Measurements from ENCODE around the gene INHBA. TPM values are rescaled to one million over a fixed set of nuclear protein-coding genes. Genes with fewer than 3 reads are reported as not detected.
A peak's percentile ranks its signal among the peaks of the same experiment; 100 is the strongest.

Gene INHBA
- total and polyA plus RNA-seq, 2 of the 4 experiments (the other 2 are of a cell fraction), result 60.2 to 112 TPM

DNA sequence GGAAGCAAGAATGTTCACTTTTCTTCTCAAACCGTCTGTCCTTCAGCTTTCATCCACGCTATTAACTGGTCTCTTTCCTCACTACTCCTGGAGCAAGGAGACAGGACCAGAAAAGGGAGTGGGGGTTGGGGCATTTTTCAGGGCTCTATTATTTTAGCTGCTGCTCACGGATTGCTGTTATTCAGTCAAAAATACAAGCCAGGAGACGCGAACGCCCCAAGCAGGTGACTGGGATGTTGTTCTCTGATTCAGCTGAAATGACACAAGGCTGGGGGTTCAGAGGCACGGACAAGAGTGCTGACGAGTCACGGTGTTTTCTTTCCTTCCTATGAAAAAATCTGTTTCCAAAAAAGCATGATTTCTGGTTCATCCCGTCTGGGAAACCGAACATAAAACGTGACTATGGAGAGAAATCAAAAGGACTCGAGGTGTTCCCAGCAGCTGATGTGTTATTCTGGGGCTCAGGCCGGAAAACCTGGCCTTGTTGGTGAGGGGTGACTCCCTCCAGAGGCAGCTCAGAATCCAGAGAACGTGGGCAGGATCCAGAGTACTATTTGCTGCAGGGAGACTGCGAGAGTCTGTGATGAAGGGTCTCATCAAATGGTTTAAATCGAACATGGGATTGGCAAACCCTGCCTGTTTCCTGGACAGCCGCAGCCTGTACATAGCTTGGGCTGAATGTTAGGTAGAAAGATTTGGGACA, 3.5 kb upstream of the INHBA start:
- Histone ChIP-seq H4K8ac (ENCODE audit: low read depth in 2 of 2, low read length in 2 of 2) (peak overlapping the region; percentile 85 to 87), H3K79me1 (ENCODE audit: low read depth in 1 of 2, low read length in 2 of 2) (peaks cover 14 to 44% of the 10 kb centered on the region in 2 experiments; a peak in 3 of 4 replicates), H2BK120ac (ENCODE audit: low read depth, low read length) (peak overlapping the region; percentile 96), H3K4me2 (ENCODE audit: low read depth, low read length) (peak overlapping the region; percentile 73), H3K36me3 (ENCODE audit: control insufficient read depth, insufficient read depth, low read length) (no peaks in the 10 kb centered on the region), H3K4me1 (ENCODE audit: control insufficient read depth, insufficient read depth, low read length) (peaks cover 22% of the 10 kb centered on the region), H2BK15ac (ENCODE audit: low read depth, low read length) (peak overlapping the region; percentile 92; the same call in 2 of the 3 replicates), H3K18ac (ENCODE audit: low read depth, low read length) (peak overlapping the region; percentile 54), H3K9me3 (ENCODE audit: control insufficient read depth, insufficient read depth, low read length) (no peaks in the 10 kb centered on the region), H2AFZ (replicated peaks; ENCODE audit: low read length, poor library complexity) (peak overlapping the region; percentile 91), H4K20me1 (ENCODE audit: insufficient read depth, low read length) (no peaks in the 10 kb centered on the region), H3K56ac (ENCODE audit: extremely low read depth, insufficient read depth, low read length) (peak overlapping the region; percentile 93), H2AK5ac (ENCODE audit: low read depth, low read length) (peak overlapping the region; percentile 56), H3K23ac (ENCODE audit: low read depth, low read length) (peak overlapping the region; percentile 93), H3K4ac (ENCODE audit: low read depth, low read length) (peak overlapping the region; percentile 77), H2BK5ac (ENCODE audit: low read depth, low read length, poor library complexity, severe bottlenecking) (peak overlapping the region; percentile 87), H3K4me3 (ENCODE audit: insufficient read depth, low read depth, low read length) (peak overlapping the region; percentile 60; the same call in 1 of the 2 replicates), H3K27me3 (ENCODE audit: control insufficient read depth, insufficient read depth, low read length) (no peaks in the 10 kb centered on the region), H3K14ac (replicated peaks; ENCODE audit: low read depth, low read length) (peak overlapping the region; percentile 77), H2BK20ac (ENCODE audit: low read depth, low read length) (peak overlapping the region; percentile 85), H4K91ac (ENCODE audit: insufficient read depth, low read depth, low read length) (peak overlapping the region; percentile 78), H3K27ac (ENCODE audit: insufficient read depth, low read length) (peak overlapping the region; percentile 96), H3K9me1 (ENCODE audit: insufficient read depth, low read length) (peaks cover 5% of the 10 kb centered on the region; the same call in 1 of the 2 replicates), H3K9ac (ENCODE audit: low read depth, low read length) (peak overlapping the region; percentile 44), H4K5ac (ENCODE audit: low read depth, low read length) (peak overlapping the region; percentile 63), H2AK9ac (replicated peaks; ENCODE audit: low read depth, low read length, poor library complexity) (peak overlapping the region; percentile 78)
- intact Hi-C loops (cut with micrococcal nuclease) (loop anchor here (5.0 to 10.0 kb wide), 3 partner anchors 178 to 1232 kb away; no protein-coding TSS in a partner anchor), in situ Hi-C loops (cut with MboI; ENCODE audit: low sequenced_read_pairs) (loop anchor here (5.0 to 10.0 kb wide), 2 partner anchors 942 to 1374 kb away; no protein-coding TSS in a partner anchor), dilution Hi-C loops (cut with HindIII; ENCODE audit: low sequenced_read_pairs, unreplicated experiment) (no loop called here)
- POLR2A ChIA-PET (ENCODE audit: unreplicated experiment), result interaction anchor here (0.6 kb wide), 1 partner anchor 239 kb away, joined by 10 read pairs; no protein-coding TSS in a partner anchor
- CTCF ChIA-PET, result interaction anchor here (1.2 to 2.3 kb wide), 4 partner anchors 126 to 1375 kb away, joined by 3 to 13 read pairs (median 8); no protein-coding TSS in a partner anchor
- no peak for TF ChIP-seq SMC3 (IDR thresholded peaks at IDR 0.05; ENCODE audit: low read depth, low read length)
- no peak for TF ChIP-seq ELK1 (IDR thresholded peaks at IDR 0.05; ENCODE audit: borderline replicate concordance, low read depth, low read length)
- 70% methylated on average over 9 of the region's 18 CpGs; no CpG with 5 or more reads in 1 of the 2 experiments for WGBS, 2 experiments (ENCODE audit: extremely low coverage in 2 of 2, insufficient read length in 1 of 2)
- ATAC-seq (ENCODE audit: low read depth) (no peak), DNase-seq (peak; percentile 50)
- BruUV-seq (replicated peaks), result no TSS peak

Measured in IMR-90 (cell line).